Keratinocyte (primary cell): ENCODE results near the gene GPS1. TPM values are rescaled to one million over a fixed set of nuclear protein-coding genes. Genes with fewer than 3 reads are reported as not detected.

Experiments
- DNase-seq: peaks from one replicate; pipeline ENCODE4 v3.0.0-alpha.2; 2011; ENCODE audit warnings: low read depth, missing footprints, low spot score
- FAIRE-seq: peaks from 2 replicates; lab custom pipeline; 2011; peaks lifted over from hg19 to GRCh38; lab: Jason Lieb, UNC
- H2AFZ ChIP-seq: 2 replicates; pipeline ENCODE4 v1.6.0; 2012; ENCODE audit warnings: low read length, control low read depth, inconsistent platforms; ENCODE audit not compliant: control insufficient read depth
- H3K27ac ChIP-seq: 2 replicates; pipeline ENCODE4 v1.5.1; 2011; ENCODE audit warnings: low read length; ENCODE audit not compliant: control insufficient read depth, insufficient read depth
- H3K27me3 ChIP-seq: 3 replicates; pipeline ENCODE4 v1.6.0; 2011; ENCODE audit warnings: low read length; ENCODE audit not compliant: control insufficient read depth, insufficient read depth; ENCODE audit errors: extremely low read depth
- H3K36me3 ChIP-seq, 2 experiments: 2 replicates in 1 of 2; 3 replicates in 1 of 2; pipeline ENCODE4 v1.5.1; 2011; ENCODE audit warnings: low read length in 2 of 2, mild to moderate bottlenecking in 1 of 2; ENCODE audit not compliant: control insufficient read depth in 2 of 2, insufficient read depth in 2 of 2; ENCODE audit errors: extremely low read depth in 1 of 2
- H3K4me1 ChIP-seq: 3 replicates; pipeline ENCODE4 v1.5.1; 2011; ENCODE audit warnings: low read length; ENCODE audit not compliant: control insufficient read depth, insufficient read depth; ENCODE audit errors: extremely low read depth
- H3K4me2 ChIP-seq: 3 replicates; pipeline ENCODE4 v1.6.0; 2011; ENCODE audit warnings: low read depth, low read length; ENCODE audit not compliant: control insufficient read depth, insufficient read depth; ENCODE audit errors: extremely low read depth
- H3K4me3 ChIP-seq, 3 experiments: fragments of 200-600 bp in 1 of 3; sonication (generic) in 1 of 3; 2 replicates in 2 of 3; 3 replicates in 1 of 3; pipeline ENCODE4 v1.5.1; 2011 to 2016; ENCODE audit warnings: low read length in 3 of 3, mild to moderate bottlenecking in 3 of 3, control low read depth in 2 of 3, inconsistent platforms in 1 of 3, low read depth in 1 of 3, mixed read lengths in 1 of 3, mixed run types in 1 of 3, moderate library complexity in 1 of 3; ENCODE audit not compliant: control insufficient read depth in 2 of 3, insufficient read depth in 2 of 3; ENCODE audit errors: extremely low read depth in 1 of 3
- H3K79me2 ChIP-seq: 2 replicates; pipeline ENCODE4 v1.6.0; 2012; ENCODE audit warnings: low read length; ENCODE audit not compliant: control insufficient read depth, insufficient read depth
- H3K9ac ChIP-seq: 3 replicates; pipeline ENCODE4 v1.6.0; 2011; ENCODE audit warnings: low read length; ENCODE audit not compliant: control insufficient read depth, insufficient read depth; ENCODE audit errors: extremely low read depth
- H3K9me1 ChIP-seq: 3 replicates; pipeline ENCODE4 v1.6.0; 2011; ENCODE audit warnings: low read length; ENCODE audit not compliant: control insufficient read depth, insufficient read depth; ENCODE audit errors: extremely low read depth
- H3K9me3 ChIP-seq: 2 replicates; pipeline ENCODE4 v1.5.1; 2012; ENCODE audit warnings: low read depth, low read length; ENCODE audit not compliant: control insufficient read depth
- H4K20me1 ChIP-seq: 3 replicates; pipeline ENCODE4 v1.6.0; 2011; ENCODE audit warnings: low read length; ENCODE audit not compliant: control insufficient read depth, insufficient read depth; ENCODE audit errors: extremely low read depth
- CTCF ChIP-seq, 3 experiments: IDR thresholded peaks in 1 of 3; conservative IDR thresholded peaks in 1 of 3; optimal IDR thresholded peaks in 1 of 3; 2 replicates in 2 of 3; 3 replicates in 1 of 3; pipeline versions ENCODE3 to v1.5.1; 2011; ENCODE audit warnings: low read length in 3 of 3, mild to moderate bottlenecking in 3 of 3, moderate library complexity in 2 of 3, control low read depth in 1 of 3, inconsistent platforms in 1 of 3; ENCODE audit not compliant: insufficient read depth in 2 of 3; ENCODE audit errors: extremely low read depth in 1 of 3
- EZH2 ChIP-seq: IDR thresholded peaks from one replicate; pipeline ENCODE4 v1.6.1; 2012; ENCODE audit warnings: inconsistent platforms, mild to moderate bottlenecking, low read length, moderate library complexity
- dilution Hi-C: fragments of 300-500 bp; cut with MboI; formaldehyde crosslinking; loops from one replicate; pipeline ENCODE4 v1.7.0; 2020; ENCODE audit warnings: low sequenced_read_pairs; ENCODE audit not compliant: extremely low pct_ligation_motif_present
- polyA plus RNA-seq, 5 experiments: library from polyadenylated mRNA; depleted of rRNA in 3 of 5; stranded (reverse) in 3 of 5; stranded (forward) in 1 of 5; unstranded in 1 of 5; fragments of >200 nt; gene quantifications; 1 replicate in 1 of 5; 2 replicates in 3 of 5; 3 replicates in 1 of 5; pipeline versions ENCODE4 v1.2.1 to v1.2.3, GENCODE V29; 2011 to 2012; ENCODE audit warnings: missing spikeins in 2 of 5, low read depth in 1 of 5, low replicate concordance in 1 of 5

The GPS1 gene
- polyA plus RNA-seq, 1 donor (not counting 4 experiments of a cell fraction or from before 2014, with no cell fraction given): 60.4 TPM

- no peak for FAIRE-seq
- Histone ChIP-seq H3K4me1 (peaks cover 17% of the 10 kb centered on the region), H3K9ac (peak overlapping the region; percentile 78), H3K9me1 (no peaks in the 10 kb centered on the region), H2AFZ (peak overlapping the region; percentile 61), H4K20me1 (no peaks in the 10 kb centered on the region), H3K4me2 (peak overlapping the region; percentile 96), H3K9me3 (no peaks in the 10 kb centered on the region), H3K36me3 (peaks cover 1 to 4% of the 10 kb centered on the region in 2 experiments), H3K79me2 (no peaks in the 10 kb centered on the region), H3K27me3 (no peaks in the 10 kb centered on the region), H3K27ac (peak overlapping the region; percentile 43), H3K4me3 (peak overlapping the region; percentile 55 to 87 (median 70))
- TF ChIP-seq EZH2 (no peak), CTCF (optimal IDR thresholded peaks at IDR 0.05 in 1 of 3, IDR thresholded peaks at IDR 0.05 in 1 of 3, conservative IDR thresholded peaks at IDR 0.05 in 1 of 3; ENCODE audit: extremely low read depth in 1 of 3, insufficient read depth in 2 of 3, low read length in 3 of 3) (no peak)
- dilution Hi-C loops: no loop called here
- DNase-seq: no peak
Measured at GRCh38 chr17:82036634-82037091, 15.0 kb upstream of the GPS1 start.

GRCh38 chr17:82037092-82037888 lies 14.4 kb upstream of the GPS1 start, which contains the start of gene DCXR:
Gene DCXR, minus strand, starts transcription at chr17:82037697. Its CDS starts 15 bp downstream, at chr17:82037682.
- no peaks in the 10 kb centered on the region for H3K27me3 ChIP-seq
- H3K27ac ChIP-seq: peak within 1 kb of the TSS; percentile 43
- H3K4me3 ChIP-seq: peak within 1 kb of the TSS; percentile 55 to 87 (median 70)
- H3K9ac ChIP-seq: peak within 1 kb of the TSS; percentile 78
- H3K36me3 ChIP-seq: peaks cover 1 to 4% of the 10 kb centered on the region in 2 experiments
- dilution Hi-C loops: no loop called here
- no peaks in the 10 kb centered on the region for H3K9me1 ChIP-seq
- H3K79me2 ChIP-seq: no peaks in the 10 kb centered on the region
- FAIRE-seq (no peak), DNase-seq (no peak)
- TF ChIP-seq EZH2: no peak
- peak; percentile 59 to 96 (median 82) for TF ChIP-seq CTCF (optimal IDR thresholded peaks at IDR 0.05 in 1 of 3, IDR thresholded peaks at IDR 0.05 in 1 of 3, conservative IDR thresholded peaks at IDR 0.05 in 1 of 3; ENCODE audit: extremely low read depth in 1 of 3, insufficient read depth in 2 of 3, low read length in 3 of 3)
- H3K4me2 ChIP-seq: peak within 1 kb of the TSS; percentile 96
- H3K4me1 ChIP-seq: peaks cover 14% of the 10 kb centered on the region
- peak within 1 kb of the TSS; percentile 73 for H2AFZ ChIP-seq
- no peaks in the 10 kb centered on the region for H4K20me1 ChIP-seq
- H3K9me3 ChIP-seq: no peaks in the 10 kb centered on the region
